GM18873 (cell line): ENCODE results near the gene FBRSL1.
"Not testable (repeated sequence)": the region's sequence is repeated elsewhere in the genome, so short reads cannot be mapped to it uniquely, and the experiment has no call there.

ENCODE experiments used
- ATAC-seq: cut with Tn5 transposase; IDR thresholded peaks from one replicate; pipeline ENCODE4 v1.9.1; 2021; ENCODE audit warnings: mild to moderate bottlenecking, moderate library complexity, moderate number of reproducible peaks; ENCODE audit not compliant: unreplicated experiment, low FRiP score

Gene FBRSL1

DNA sequence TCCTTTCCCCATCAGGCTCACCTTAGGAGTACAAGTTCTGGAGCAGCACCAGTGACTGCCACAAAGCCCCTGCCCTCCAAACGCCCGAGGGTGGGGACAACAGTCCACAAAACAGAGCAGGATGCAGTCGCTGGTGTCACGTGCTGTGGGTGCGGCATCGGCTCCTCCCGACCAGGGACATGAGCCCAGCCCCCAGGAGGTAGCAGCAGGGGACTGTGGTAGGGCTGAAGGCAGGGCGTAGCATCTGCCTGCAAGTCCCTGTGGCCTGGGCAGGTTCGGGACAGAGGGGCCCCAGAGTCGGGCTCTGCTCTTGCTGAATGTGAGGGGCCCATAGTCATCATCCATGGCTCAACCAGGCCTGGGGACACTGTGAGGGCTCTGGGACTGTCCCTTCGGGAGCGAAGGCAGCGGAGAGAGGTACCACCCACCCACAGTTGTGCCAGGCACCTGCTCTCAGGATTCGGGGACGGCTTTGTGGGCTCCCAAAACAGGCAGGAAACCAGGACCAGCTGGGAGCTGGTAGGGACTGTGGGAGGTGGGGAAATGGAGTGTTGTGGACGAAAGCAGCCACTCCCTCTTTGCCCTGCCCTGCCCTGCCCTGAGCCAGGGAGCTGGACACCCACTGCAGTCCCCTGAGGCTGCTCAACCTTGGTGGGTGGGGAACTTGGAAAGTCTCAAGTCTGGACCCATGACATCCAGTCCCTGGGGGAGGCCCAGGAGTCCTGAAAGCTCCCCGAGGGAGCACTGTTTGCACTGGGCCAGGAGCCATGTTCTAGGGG is 30.7 kb downstream of the FBRSL1 start:
- no peak for ATAC-seq

DNA sequence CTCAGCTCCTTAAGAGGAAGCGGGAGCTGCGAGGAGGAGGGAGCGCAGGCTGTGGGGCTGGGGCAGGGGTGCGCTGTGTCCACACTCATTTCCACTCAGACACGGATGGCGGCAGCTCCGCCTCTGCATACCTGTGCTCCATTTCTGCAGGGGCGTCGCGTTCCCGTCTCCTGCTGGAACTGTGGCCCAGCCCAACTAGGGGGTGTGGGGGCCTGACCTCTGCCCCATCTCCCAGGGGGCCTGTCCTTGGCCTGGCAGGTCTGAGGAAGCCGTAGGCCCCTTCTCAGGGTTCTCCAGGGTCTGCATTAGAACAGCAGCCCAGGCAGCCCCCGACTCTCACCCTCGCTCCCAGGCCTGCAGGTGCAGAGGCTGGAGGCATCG is 31.2 kb downstream of the FBRSL1 start:
- no peak for ATAC-seq

GRCh38 chr12:132521712-132522292 is 31.9 kb downstream of the FBRSL1 start:
- no peak for ATAC-seq

DNA sequence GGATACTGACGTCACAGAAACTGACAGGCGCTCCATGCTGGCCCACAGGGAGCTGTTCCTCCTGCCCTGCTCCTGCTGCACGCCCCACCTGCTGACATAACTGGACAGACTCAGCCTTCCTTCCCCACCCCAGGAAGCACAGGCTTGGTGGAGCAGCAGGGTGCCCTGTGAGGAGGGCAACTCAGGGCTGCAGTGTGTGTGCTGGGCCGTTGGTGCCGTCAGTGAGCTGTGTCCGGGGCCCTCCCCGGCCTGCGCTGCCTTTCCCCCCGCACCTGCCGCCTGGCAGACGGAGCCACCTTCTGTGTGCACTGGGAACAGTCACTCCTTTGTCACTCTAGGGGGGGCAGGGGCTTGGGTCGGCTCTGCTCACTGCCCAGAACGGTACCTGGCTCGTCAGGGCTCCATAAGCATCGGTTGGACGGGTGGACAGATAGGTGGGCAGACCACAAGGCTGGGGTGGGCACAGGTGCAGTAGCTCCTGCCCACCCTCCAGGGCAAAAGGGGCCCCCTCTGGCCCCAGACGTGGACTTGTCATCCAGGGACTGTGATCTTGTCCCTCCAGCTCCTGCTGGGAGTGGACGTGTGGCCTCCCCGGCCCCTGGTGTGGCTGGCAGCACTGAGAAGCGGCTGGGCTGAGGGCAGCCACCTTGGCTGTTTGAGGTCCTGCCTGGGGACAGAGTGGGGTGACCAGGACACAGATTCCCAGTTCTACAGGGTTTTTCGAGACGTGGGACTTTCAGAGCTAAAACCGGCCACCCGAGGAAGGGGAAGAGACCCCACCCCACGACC is 32.8 kb downstream of the FBRSL1 start:
- no peak for ATAC-seq

GRCh38 chr12:132523576-132524331 is 33.8 kb downstream of the FBRSL1 start:
- no peak for ATAC-seq

GRCh38 chr12:132524405-132524804 is 34.5 kb downstream of the FBRSL1 start:
- ATAC-seq: no peak

GRCh38 chr12:132525011-132525832 is 35.3 kb downstream of the FBRSL1 start:
- no peak for ATAC-seq

DNA sequence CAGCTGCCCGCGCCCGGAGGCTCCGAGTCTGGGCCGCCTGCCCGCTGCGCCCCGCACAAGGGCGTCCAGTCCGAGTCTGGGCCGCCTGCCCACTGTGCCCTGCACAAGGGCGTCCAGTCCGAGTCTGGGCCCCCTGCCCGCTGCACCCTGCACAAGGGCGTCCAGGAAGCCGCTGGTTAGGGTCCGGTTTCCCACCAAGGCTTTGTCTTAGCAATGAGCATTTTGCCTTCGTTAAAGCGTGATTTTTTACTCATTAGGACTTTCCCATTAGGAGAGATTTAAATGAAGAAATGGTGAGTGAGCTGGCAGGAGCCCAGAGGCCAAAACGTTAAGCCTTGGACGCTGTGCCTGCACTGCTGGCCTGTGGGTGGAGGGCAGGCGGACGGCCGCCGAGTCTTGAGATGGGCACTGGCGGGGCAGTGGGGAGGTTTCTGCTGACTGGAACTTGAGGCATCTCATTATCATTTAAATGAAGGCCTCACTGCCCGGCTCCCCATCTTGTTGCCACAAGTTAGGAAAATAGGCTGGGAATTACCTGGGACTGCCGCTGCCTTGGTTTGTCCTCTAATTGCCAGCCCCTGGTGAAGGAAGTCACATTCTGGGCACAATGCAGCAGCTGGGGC is 36.0 kb downstream of the FBRSL1 start:
- no peak for ATAC-seq

- no peak for ATAC-seq
These were observed 37.4 kb downstream of the FBRSL1 start for GRCh38 chr12:132527186-132527882.

DNA sequence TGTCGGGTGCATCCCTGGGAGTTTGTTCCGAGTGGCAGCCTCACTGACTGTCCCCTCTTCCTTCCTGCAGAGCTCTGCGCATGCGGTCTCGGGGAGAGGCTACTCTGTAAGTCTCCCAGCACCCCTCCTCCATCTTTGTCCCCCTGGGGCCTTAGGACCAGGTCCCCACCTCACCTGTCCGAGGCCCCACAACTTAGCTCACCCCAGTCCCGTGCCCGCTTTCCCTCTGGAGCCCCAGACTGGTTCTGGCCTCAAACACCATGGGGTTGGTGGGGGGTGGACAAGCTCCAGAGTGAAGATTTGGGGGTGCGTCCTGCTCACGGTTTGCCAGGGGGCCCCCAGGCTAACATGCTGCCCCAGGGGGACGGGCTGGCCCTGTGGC is 37.9 kb downstream of the FBRSL1 start:
- ATAC-seq: no peak

- ATAC-seq: no peak
These were observed 38.7 kb downstream of the FBRSL1 start for GRCh38 chr12:132528564-132529106.

GRCh38 chr12:132529156-132529839 is 39.3 kb downstream of the FBRSL1 start:
- no peak for ATAC-seq

GRCh38 chr12:132529906-132530305 is 40.0 kb downstream of the FBRSL1 start:
- ATAC-seq: no peak

DNA sequence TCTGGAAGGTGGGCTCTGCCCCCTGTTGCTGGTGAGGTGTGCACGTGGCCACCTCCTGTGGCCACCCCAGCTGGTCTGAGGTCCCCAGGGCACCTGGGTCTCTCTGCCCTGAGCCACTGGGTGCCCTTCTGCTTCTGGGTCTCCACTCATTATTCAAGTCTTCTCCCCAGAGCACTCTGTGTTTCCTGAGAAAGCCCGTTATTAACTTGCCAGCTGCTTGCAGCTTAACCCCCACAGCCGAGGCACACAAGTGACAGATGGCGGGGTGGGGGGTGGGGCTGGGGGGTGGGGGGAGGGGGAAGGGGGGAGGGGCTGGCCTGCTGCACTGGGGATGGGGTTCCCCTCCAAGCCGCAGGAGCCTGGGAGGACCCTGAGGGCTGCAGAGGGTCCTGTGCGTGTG is 40.5 kb downstream of the FBRSL1 start:
- no peak for ATAC-seq

DNA sequence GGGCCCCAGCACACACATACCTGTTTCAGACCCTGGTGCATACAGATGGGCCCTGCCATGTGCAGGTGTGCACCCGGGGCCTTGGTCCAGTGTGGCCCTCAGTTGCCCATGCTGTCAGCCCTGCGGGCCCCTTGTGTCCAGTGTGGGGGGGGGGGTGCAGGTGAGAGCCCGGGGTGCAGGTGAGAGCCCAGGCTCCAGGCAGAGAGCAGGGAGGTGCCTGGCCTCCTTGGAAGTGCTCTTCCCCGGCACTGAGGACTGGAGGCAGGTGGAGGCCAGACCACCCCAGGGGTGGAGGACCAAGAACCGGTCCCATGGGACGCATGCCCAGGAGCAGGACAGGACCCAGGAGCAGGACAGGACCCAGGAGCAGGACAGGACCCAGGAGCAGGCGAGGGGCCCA is 40.9 kb downstream of the FBRSL1 start:
- ATAC-seq: no peak

DNA sequence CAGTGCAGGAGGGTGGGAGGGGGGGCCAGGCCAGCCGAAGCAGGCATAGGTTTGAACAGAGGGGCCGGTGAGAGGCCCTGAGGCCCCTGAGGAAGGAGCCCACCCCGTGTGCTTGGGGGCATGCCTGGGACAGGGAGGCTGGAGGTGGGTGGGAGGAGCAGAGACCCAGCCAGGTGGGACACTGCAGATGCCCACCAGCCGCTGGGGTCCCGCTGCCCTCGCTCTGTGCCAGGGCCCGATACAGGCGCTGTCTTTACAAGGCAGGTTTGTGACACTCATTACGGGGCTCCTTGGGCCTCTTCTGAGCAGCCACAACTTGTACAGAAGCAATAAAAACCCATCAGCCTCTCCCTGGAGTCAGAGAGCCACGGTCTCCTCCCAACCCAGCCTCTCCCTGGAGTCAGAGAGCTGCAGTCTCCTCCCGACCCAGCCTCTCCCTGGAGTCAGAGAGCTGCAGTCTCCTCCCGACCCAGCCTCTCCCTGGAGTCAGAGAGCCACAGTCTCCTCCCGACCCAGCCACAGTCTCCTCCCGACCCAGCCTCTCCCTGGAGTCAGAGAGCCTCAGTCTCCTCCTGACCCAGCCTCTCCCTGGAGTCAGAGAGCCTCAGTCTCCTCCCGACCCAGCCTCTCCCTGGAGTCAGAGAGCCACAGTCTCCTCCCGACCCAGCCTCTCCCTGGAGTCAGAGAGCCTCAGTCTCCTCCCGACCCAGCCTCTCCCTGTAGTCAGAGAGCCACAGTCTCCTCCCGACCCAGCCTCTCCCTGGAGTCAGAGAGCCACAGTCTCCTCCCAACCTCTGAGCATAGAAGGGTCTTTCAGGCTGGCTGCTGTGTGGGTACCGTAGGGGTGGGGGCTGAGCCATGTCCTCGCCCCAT is 43.0 kb downstream of the FBRSL1 start:
- ATAC-seq: not testable (repeated sequence)

GRCh38 chr12:132533584-132533958 is 43.6 kb downstream of the FBRSL1 start:
- ATAC-seq: no peak
